ENCODE results near the gene ADARB2. TPM values are rescaled to one million over a fixed set of nuclear protein-coding genes. Genes with fewer than 3 reads are reported as not detected.
"Not testable (repeated sequence)": the region's sequence is repeated elsewhere in the genome, so short reads cannot be mapped to it uniquely, and the experiment has no call there.

The ADARB2 gene
- total and polyA plus RNA-seq, 5 donors from 2014 or later: 0.27 to 2.9 (median 0.69) TPM; not detected in 1

DNA sequence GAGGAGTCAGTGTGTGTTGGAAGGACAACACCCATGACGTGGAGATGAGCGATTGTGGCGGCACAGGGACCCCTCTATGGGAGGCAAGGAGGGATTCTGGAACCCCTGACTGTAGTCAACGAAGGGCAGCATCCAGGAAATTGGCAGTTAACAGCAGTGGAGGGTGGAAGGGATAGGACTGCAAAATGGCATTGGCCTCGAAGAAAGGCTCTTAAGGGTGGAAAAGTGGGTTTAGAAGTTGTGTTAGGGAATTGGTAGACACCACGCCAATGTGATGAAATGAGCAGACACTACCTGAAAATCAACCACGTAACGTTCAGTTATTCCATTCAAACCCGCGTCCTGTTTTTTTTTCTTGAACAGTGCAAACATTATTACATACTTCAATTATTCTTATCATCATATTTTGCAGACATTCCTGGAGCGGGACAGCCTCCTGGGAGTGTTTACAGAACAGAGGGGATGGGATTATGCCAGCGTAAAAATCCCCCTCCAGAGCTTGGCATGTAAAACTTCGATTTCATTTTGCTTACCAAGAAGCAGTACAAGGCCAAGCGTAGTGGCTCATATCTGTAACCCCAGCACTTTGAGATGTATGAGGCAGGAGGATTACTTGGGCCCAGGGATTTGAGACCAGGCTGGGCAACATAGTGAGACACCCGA lies 409.0 kb downstream of the ADARB2 start:
- Mint-ChIP-seq H3K27ac (peak overlapping the region in 1 of 3 donors; percentile 36), H3K4me1 (peaks cover 0 to 7% (median 5%) of the 10 kb centered on the region in 4 donors), H3K9me3 (peaks cover 0 to 3% (median 0%) of the 10 kb centered on the region in 7 donors), H3K27me3 (peaks cover 4% of the 10 kb centered on the region), H3K4me3 (no peak overlapping the region), H3K36me3 (no peaks in the 10 kb centered on the region)
- no peak for ATAC-seq (ENCODE audit: low read depth in 2 of 2)
- H3K9me3 ChIP-seq (ENCODE audit: control insufficient read depth in 2 of 2, low read length in 2 of 2): no peaks in the 10 kb centered on the region
- H3K27me3 ChIP-seq (ENCODE audit: control insufficient read depth, insufficient read depth, low read length): no peaks in the 10 kb centered on the region
- H3K36me3 ChIP-seq (ENCODE audit: control insufficient read depth, insufficient read depth, low read length): no peaks in the 10 kb centered on the region
- no peaks in the 10 kb centered on the region for H3K4me1 ChIP-seq (ENCODE audit: control insufficient read depth, insufficient read depth, low read length, poor library complexity, severe bottlenecking)
- no peak overlapping the region for H3K4me3 ChIP-seq (ENCODE audit: low read depth, low read length)
- no peak overlapping the region for H3K27ac ChIP-seq (ENCODE audit: insufficient read depth, low read length, poor library complexity, severe bottlenecking)
- DNase-seq: no peak

DNA sequence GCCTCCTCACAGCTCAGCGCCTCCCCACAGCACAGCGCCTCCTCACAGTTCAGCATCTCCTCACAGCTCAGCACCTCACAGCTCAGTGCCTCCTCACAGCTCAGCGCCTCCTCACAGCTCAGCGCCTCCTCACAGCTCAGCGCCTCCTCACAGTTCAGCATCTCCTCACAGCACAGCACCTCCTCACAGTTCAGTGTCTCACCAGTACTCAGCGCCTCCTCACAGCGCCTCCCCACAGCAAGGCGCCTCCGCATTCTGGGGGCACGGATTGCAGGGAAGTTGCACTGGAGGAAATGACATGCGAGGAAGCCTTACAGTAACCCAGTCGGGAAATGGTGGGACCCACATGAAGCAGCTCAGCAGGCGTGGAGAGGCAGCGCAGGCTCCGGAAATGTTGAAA lies 409.6 kb downstream of the ADARB2 start:
- Mint-ChIP-seq H3K4me3 (no peak overlapping the region), H3K4me1 (peaks cover 0 to 7% (median 5%) of the 10 kb centered on the region in 4 donors), H3K36me3 (no peaks in the 10 kb centered on the region), H3K27me3 (peaks cover 9% of the 10 kb centered on the region), H3K9me3 (peaks cover 0 to 3% (median 0%) of the 10 kb centered on the region in 7 donors), H3K27ac (peak overlapping the region in 1 of 3 donors; percentile 36)
- no peaks in the 10 kb centered on the region for H3K36me3 ChIP-seq (ENCODE audit: control insufficient read depth, insufficient read depth, low read length)
- H3K4me1 ChIP-seq (ENCODE audit: control insufficient read depth, insufficient read depth, low read length, poor library complexity, severe bottlenecking): no peaks in the 10 kb centered on the region
- H3K27me3 ChIP-seq (ENCODE audit: control insufficient read depth, insufficient read depth, low read length): no peaks in the 10 kb centered on the region
- no peak overlapping the region for H3K27ac ChIP-seq (ENCODE audit: insufficient read depth, low read length, poor library complexity, severe bottlenecking)
- no peak for DNase-seq
- no peak for ATAC-seq (ENCODE audit: low read depth in 2 of 2)
- H3K9me3 ChIP-seq (ENCODE audit: control insufficient read depth in 2 of 2, low read length in 2 of 2): no peaks in the 10 kb centered on the region
- no peak overlapping the region for H3K4me3 ChIP-seq (ENCODE audit: low read depth, low read length)

DNA sequence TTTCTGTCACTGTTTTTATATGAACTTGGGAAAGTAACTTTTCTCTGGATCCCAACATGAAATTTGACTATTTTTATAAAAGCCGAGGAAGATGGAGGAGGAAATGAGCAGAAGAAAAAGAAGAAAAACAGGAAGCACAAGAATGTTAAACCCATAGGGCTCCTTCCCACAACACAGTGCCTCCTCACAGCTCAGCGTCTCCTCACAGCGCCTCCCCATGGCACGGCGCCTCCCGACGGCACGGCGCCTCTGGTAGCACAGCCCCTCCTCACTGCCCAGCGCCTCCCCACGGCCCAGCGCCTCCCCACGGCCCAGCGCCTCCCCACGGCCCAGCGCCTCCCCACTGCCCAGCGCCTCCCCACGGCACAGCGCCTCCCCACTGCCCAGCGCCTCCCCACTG lies 410.8 kb downstream of the ADARB2 start:
- not testable (repeated sequence) for DNase-seq; H3K27ac ChIP-seq (ENCODE audit: insufficient read depth, low read length, poor library complexity, severe bottlenecking); H3K9me3 Mint-ChIP-seq; H3K4me1 ChIP-seq (ENCODE audit: control insufficient read depth, insufficient read depth, low read length, poor library complexity, severe bottlenecking); H3K4me3 ChIP-seq (ENCODE audit: low read depth, low read length); H3K4me3 Mint-ChIP-seq; H3K27me3 ChIP-seq (ENCODE audit: control insufficient read depth, insufficient read depth, low read length); H3K36me3 ChIP-seq (ENCODE audit: control insufficient read depth, insufficient read depth, low read length); H3K9me3 ChIP-seq (ENCODE audit: control insufficient read depth in 2 of 2, low read length in 2 of 2); ATAC-seq (ENCODE audit: low read depth in 2 of 2); H3K36me3 Mint-ChIP-seq; H3K4me1 Mint-ChIP-seq
- Mint-ChIP-seq H3K27me3 (peaks cover 22% of the 10 kb centered on the region), H3K27ac (peak overlapping the region in 1 of 3 donors; percentile 67)

DNA sequence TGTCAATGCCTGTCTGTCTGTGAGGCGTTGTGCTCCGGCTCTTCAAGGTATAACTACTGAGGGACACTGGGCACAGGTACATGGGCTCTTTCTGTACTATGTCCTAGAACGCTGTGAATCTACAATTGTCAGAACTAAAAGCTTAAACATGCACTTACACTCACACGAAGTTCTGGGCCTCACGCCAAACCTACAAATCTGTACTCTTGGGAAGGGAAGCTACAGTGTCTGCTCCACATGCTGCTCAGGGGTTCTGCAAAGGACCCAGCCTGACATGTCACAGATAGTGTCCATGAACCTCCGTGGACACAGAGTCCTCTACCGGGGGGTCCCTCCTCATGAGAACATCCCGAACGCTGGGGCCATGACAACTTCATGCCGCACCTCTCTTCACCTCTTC lies 412.4 kb downstream of the ADARB2 start:
- Mint-ChIP-seq H3K4me1 (peaks cover 0 to 7% (median 5%) of the 10 kb centered on the region in 4 donors), H3K9me3 (peaks cover 0 to 3% (median 0%) of the 10 kb centered on the region in 7 donors)

DNA sequence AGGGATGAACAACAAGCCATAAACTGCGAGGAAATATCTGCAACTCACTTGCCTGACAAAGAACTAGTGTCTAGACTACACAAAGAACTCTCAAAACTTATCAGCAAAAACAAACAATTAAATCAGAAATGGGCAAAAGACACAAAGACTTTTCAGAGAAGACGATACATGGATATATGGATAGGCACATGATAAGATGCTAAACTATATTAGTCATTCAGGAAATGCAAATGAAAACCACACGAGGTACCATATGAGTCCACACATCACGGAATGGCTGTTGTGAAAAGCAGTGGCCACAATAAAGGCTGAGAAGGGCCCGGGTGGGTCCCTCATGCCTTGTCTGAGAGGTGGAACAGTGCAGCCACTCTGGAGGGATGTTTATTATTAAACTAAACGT lies 413.4 kb downstream of the ADARB2 start:
- DNase-seq (peak in 1 of 3 donors; percentile 15), ATAC-seq (ENCODE audit: low read depth in 2 of 2) (no peak)
- Mint-ChIP-seq H3K9me3 (peaks cover 0 to 2% (median 0%) of the 10 kb centered on the region in 7 donors), H3K27ac (no peak overlapping the region), H3K27me3 (peaks cover 29% of the 10 kb centered on the region), H3K4me1 (peaks cover 0 to 7% (median 5%) of the 10 kb centered on the region in 4 donors), H3K36me3 (no peaks in the 10 kb centered on the region), H3K4me3 (no peak overlapping the region)
- Histone ChIP-seq H3K4me3 (ENCODE audit: low read depth, low read length) (no peak overlapping the region), H3K27me3 (ENCODE audit: control insufficient read depth, insufficient read depth, low read length) (no peaks in the 10 kb centered on the region), H3K36me3 (ENCODE audit: control insufficient read depth, insufficient read depth, low read length) (no peaks in the 10 kb centered on the region), H3K9me3 (ENCODE audit: control insufficient read depth in 2 of 2, low read length in 2 of 2) (no peaks in the 10 kb centered on the region), H3K4me1 (ENCODE audit: control insufficient read depth, insufficient read depth, low read length, poor library complexity, severe bottlenecking) (no peaks in the 10 kb centered on the region), H3K27ac (ENCODE audit: insufficient read depth, low read length, poor library complexity, severe bottlenecking) (no peak overlapping the region)

More for the DNA sequence above, 412.4 kb downstream of the ADARB2 start:
- ATAC-seq (ENCODE audit: low read depth in 2 of 2) (no peak), DNase-seq (no peak)
- no peak overlapping the region for H3K27ac Mint-ChIP-seq
- no peaks in the 10 kb centered on the region for H3K36me3 ChIP-seq (ENCODE audit: control insufficient read depth, insufficient read depth, low read length)
- no peak overlapping the region for H3K4me3 ChIP-seq (ENCODE audit: low read depth, low read length)
- no peak overlapping the region for H3K27ac ChIP-seq (ENCODE audit: insufficient read depth, low read length, poor library complexity, severe bottlenecking)
- H3K36me3 Mint-ChIP-seq: no peaks in the 10 kb centered on the region
- no peaks in the 10 kb centered on the region for H3K27me3 ChIP-seq (ENCODE audit: control insufficient read depth, insufficient read depth, low read length)
- no peak overlapping the region for H3K4me3 Mint-ChIP-seq
- no peaks in the 10 kb centered on the region for H3K9me3 ChIP-seq (ENCODE audit: control insufficient read depth in 2 of 2, low read length in 2 of 2)
- no peaks in the 10 kb centered on the region for H3K4me1 ChIP-seq (ENCODE audit: control insufficient read depth, insufficient read depth, low read length, poor library complexity, severe bottlenecking)
- peaks cover 28% of the 10 kb centered on the region for H3K27me3 Mint-ChIP-seq

DNA sequence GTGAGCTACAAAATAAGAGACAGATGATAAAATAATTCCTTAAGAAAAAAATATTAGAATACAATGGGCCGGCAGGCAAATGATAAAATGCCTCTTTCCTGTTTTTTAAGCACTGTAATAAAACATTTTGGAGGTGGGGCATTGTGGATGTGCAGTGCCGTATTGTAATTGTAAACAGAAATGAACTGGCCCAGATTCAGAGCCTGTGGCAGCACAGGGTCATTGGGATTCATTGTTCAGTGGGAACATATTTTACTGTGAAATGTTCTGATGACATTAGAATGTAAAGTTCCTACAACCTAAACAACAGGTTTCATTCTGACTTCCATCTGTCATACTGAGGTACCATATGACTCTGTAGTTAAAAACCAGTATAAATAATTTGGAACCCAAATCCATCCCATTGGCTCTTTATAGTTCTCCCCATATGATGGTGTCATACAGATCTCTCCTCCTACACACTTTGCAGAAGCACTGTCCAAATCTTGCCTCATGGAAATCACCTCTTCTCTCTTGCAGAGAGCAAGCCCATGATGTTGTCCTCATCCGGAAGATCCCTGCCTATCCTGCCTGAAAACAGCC lies 416.5 kb downstream of the ADARB2 start:
- Histone ChIP-seq H3K27ac (ENCODE audit: insufficient read depth, low read length, poor library complexity, severe bottlenecking) (no peak overlapping the region), H3K4me3 (ENCODE audit: low read depth, low read length) (no peak overlapping the region), H3K36me3 (ENCODE audit: control insufficient read depth, insufficient read depth, low read length) (no peaks in the 10 kb centered on the region), H3K9me3 (ENCODE audit: control insufficient read depth in 2 of 2, low read length in 2 of 2) (no peaks in the 10 kb centered on the region), H3K27me3 (ENCODE audit: control insufficient read depth, insufficient read depth, low read length) (no peaks in the 10 kb centered on the region), H3K4me1 (ENCODE audit: control insufficient read depth, insufficient read depth, low read length, poor library complexity, severe bottlenecking) (no peaks in the 10 kb centered on the region)
- H3K4me3 Mint-ChIP-seq: no peak overlapping the region
- H3K27me3 Mint-ChIP-seq: peaks cover 33% of the 10 kb centered on the region
- H3K27ac Mint-ChIP-seq: no peak overlapping the region
- no peaks in the 10 kb centered on the region for H3K36me3 Mint-ChIP-seq
- H3K4me1 Mint-ChIP-seq: peaks cover 0 to 1% (median under 1%) of the 10 kb centered on the region in 4 donors
- DNase-seq (no peak), ATAC-seq (ENCODE audit: low read depth in 2 of 2) (no peak)
- H3K9me3 Mint-ChIP-seq: peaks cover 0 to 3% (median 0%) of the 10 kb centered on the region in 7 donors

DNA sequence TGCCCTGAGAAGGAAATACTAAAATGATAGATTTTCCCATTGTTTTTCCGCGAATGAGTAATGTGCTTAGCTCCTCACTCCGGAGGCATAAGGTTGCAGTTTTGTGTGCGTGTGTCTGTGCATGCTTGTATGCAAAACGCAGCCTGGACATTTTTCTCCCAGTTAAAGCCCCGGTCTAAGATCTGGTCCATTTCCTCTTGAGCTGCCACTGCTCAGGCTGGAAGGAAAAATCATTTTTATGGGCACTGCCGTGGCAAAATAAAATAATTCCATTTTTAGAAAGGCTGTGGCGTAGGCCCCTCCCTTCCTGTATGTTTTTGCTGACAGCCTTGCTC lies 420.5 kb downstream of the ADARB2 start:
- peaks cover 18% of the 10 kb centered on the region for H3K27me3 Mint-ChIP-seq
- Histone ChIP-seq H3K4me3 (ENCODE audit: low read depth, low read length) (no peak overlapping the region), H3K9me3 (ENCODE audit: control insufficient read depth in 2 of 2, low read length in 2 of 2) (no peaks in the 10 kb centered on the region), H3K27me3 (ENCODE audit: control insufficient read depth, insufficient read depth, low read length) (no peaks in the 10 kb centered on the region), H3K4me1 (ENCODE audit: control insufficient read depth, insufficient read depth, low read length, poor library complexity, severe bottlenecking) (no peaks in the 10 kb centered on the region), H3K27ac (ENCODE audit: insufficient read depth, low read length, poor library complexity, severe bottlenecking) (no peak overlapping the region), H3K36me3 (ENCODE audit: control insufficient read depth, insufficient read depth, low read length) (no peaks in the 10 kb centered on the region)
- no peaks in the 10 kb centered on the region for H3K4me1 Mint-ChIP-seq
- peaks cover 0 to 3% (median 0%) of the 10 kb centered on the region in 7 donors for H3K9me3 Mint-ChIP-seq
- H3K4me3 Mint-ChIP-seq: no peak overlapping the region
- DNase-seq (no peak), ATAC-seq (ENCODE audit: low read depth in 2 of 2) (no peak)
- H3K36me3 Mint-ChIP-seq: no peaks in the 10 kb centered on the region
- H3K27ac Mint-ChIP-seq: no peak overlapping the region
